Measurements from ENCODE around the gene TNFAIP8.

DNA sequence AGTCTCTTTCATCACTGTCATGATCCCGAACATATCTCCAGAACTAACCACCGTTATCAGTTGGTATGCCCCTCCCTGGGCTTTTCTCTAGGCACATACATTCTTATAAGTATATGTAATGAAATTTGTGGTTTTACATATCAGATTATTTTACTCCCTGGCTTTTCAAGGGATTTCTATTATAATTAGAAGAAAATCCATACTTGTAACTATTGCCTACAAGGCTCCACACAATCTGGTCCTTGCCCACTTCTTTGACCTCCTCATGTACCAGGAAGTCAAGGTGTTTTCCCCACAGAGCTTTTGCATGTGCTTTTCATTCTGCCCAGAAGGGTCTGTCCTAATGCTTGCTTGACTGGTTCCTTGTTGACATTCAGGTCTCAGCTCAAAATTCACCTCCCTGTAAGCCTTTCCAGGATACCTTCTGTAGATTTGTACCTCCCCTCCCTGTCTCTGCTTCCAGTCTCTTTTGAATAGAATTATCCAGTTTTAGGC, 62.8 kb downstream of the TNFAIP8 start:
- no peak for TF ChIP-seq TEAD4 (IDR thresholded peaks at IDR 0.05)
- TF ChIP-seq CREB1 (IDR thresholded peaks at IDR 0.05; ENCODE audit: low read depth): no peak
- TF ChIP-seq REST (IDR thresholded peaks at IDR 0.05; ENCODE audit: low read depth): no peak
- no peak for TF ChIP-seq CEBPB (IDR thresholded peaks at IDR 0.05)
- TF ChIP-seq, protein P1, sequence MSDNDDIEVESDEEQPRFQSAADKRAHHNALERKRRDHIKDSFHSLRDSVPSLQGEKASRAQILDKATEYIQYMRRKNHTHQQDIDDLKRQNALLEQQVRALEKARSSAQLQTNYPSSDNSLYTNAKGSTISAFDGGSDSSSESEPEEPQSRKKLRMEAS (IDR thresholded peaks at IDR 0.05): no peak
- no peak for TF ChIP-seq TCF12 (IDR thresholded peaks at IDR 0.05; ENCODE audit: low read depth)
- no peak for TF ChIP-seq YY1 (IDR thresholded peaks at IDR 0.05; ENCODE audit: low read depth)
- TF ChIP-seq EGR1 (IDR thresholded peaks at IDR 0.05): no peak
- no peak for TF ChIP-seq TAF1 (IDR thresholded peaks at IDR 0.05; ENCODE audit: low read depth)
- no peak for TF ChIP-seq NFIC (IDR thresholded peaks at IDR 0.05)
- TF ChIP-seq RAD21 (IDR thresholded peaks at IDR 0.05; ENCODE audit: low read depth): no peak
- TF ChIP-seq EP300 (IDR thresholded peaks at IDR 0.05; ENCODE audit: borderline replicate concordance): no peak
